ENCODE measurements around the gene PDCD7.

Gene PDCD7

DNA sequence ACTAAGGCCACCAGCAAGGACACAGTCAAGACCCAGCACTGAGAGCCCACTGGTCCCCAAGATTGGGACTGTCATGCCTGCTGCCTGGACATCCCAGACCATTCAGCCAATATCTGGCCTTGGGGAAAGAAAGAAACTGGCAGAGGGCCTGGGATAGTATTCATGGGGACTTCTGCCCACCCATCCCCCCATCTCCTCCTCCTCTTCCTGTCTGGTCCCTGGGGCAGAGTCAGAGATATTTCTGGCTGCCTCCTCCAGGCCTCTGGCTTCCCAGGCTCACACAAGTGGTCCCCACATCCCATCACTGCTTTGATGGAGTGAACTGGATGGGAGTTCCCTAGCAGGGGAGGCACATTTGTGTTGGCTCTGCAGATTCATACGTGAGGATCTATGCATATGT lies 61.6 kb downstream of the PDCD7 start:
- Histone ChIP-seq H3K36me3 (ENCODE audit: insufficient read depth, low read length) (no peaks in the 10 kb centered on the region), H2AFZ (ENCODE audit: low read depth, low read length) (no peak overlapping the region), H3K9me3 (ENCODE audit: low read length) (no peaks in the 10 kb centered on the region), H3K4me3 (ENCODE audit: low read length) (no peak overlapping the region), H3K4me1 (ENCODE audit: insufficient read depth, low read length) (no peaks in the 10 kb centered on the region), H3K27me3 (ENCODE audit: insufficient read depth, low read length) (peaks cover 27% of the 10 kb centered on the region)

DNA sequence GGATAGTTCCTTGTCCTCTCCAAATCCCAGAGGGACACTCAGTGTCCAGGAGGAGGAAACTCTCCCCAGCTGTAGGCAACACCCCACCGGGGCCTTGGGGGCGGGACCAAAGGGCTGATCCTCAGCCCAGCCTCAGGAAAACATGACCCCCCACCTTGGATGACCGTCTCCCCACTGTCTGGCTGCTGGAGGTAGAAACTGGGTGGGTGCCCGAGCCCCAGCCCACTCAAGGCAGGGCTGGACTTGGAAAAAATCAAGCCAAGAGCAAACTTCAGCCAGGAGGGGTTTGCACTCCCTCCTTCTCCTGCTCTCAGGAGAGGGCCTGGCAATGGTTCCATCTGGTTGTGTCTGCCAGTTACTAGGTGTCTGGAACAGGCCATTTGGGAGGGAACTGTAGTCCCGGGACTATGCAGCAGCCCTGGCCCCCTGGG lies 62.2 kb downstream of the PDCD7 start:
- Histone ChIP-seq H3K4me3 (ENCODE audit: low read length) (no peak overlapping the region), H3K9me3 (ENCODE audit: low read length) (no peaks in the 10 kb centered on the region), H3K36me3 (ENCODE audit: insufficient read depth, low read length) (no peaks in the 10 kb centered on the region), H2AFZ (ENCODE audit: low read depth, low read length) (no peak overlapping the region), H3K27me3 (ENCODE audit: insufficient read depth, low read length) (peaks cover 32% of the 10 kb centered on the region), H3K4me1 (ENCODE audit: insufficient read depth, low read length) (no peaks in the 10 kb centered on the region)

DNA sequence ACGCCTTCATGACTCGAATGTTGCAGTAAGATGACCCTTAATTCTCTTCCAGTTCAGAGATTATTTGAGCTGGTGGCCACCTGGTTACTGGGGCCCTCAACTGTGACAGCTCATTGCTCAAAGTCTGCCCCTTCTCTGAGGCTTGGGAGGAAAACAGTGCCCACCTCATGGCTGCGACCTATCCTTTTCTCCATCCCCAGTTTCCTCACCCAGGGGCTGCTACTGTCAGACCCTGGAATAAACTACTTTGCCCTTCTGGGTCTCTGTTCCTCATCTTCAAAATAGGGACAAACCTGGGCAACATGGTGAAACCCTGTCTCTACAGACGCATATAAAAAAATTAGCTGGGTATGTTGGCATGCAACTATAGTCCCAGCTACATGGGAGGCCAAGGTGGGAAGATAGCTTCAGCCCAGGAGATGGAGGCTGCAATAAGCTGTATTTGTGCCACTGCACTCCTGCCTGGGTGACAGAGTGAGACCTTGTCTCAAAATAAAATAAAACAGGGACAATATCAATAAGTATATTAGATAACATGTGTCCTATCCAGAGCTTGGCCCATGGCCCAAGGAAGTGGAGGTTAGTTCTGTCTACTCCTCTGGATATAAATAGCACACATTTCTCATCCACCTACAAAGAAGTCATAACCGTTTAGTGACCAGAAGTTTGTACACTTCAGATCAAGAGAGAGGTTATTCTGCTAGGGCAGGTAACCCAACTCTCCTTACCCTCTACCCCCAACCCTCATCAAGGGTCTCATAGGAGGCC lies 63.6 kb downstream of the PDCD7 start:
- H3K4me1 ChIP-seq (ENCODE audit: insufficient read depth, low read length) = no peaks in the 10 kb centered on the region
- H2AFZ ChIP-seq (ENCODE audit: low read depth, low read length) = no peak overlapping the region
- peaks cover 35% of the 10 kb centered on the region for H3K27me3 ChIP-seq (ENCODE audit: insufficient read depth, low read length)
- H3K9me3 ChIP-seq (ENCODE audit: low read length) = no peaks in the 10 kb centered on the region
- H3K36me3 ChIP-seq (ENCODE audit: insufficient read depth, low read length) = no peaks in the 10 kb centered on the region
- H3K4me3 ChIP-seq (ENCODE audit: low read length) = no peak overlapping the region

DNA sequence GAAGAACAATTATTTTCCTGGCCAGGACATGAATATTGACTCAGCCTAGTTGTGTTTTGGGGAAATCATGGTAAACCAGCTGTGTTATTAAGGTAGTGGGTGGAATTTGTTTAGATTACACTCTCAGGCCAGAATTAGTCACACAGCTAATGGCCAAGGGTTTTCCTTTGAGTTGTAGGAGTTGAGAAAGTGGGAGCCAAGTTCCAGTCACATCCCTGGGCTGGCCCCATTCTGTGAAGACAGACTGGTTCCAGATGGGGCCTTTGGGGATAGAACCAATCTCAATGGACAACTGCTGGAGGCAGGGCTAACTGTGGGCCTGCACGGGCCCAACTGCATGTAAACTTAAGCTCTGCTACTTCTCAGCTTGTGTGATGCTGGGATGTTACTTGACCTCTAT lies 64.4 kb downstream of the PDCD7 start:
- no peak overlapping the region for H2AFZ ChIP-seq (ENCODE audit: low read depth, low read length)
- no peaks in the 10 kb centered on the region for H3K36me3 ChIP-seq (ENCODE audit: insufficient read depth, low read length)
- H3K9me3 ChIP-seq (ENCODE audit: low read length) = no peaks in the 10 kb centered on the region
- H3K4me1 ChIP-seq (ENCODE audit: insufficient read depth, low read length) = no peaks in the 10 kb centered on the region
- no peak overlapping the region for H3K4me3 ChIP-seq (ENCODE audit: low read length)
- H3K27me3 ChIP-seq (ENCODE audit: insufficient read depth, low read length) = peaks cover 35% of the 10 kb centered on the region

DNA sequence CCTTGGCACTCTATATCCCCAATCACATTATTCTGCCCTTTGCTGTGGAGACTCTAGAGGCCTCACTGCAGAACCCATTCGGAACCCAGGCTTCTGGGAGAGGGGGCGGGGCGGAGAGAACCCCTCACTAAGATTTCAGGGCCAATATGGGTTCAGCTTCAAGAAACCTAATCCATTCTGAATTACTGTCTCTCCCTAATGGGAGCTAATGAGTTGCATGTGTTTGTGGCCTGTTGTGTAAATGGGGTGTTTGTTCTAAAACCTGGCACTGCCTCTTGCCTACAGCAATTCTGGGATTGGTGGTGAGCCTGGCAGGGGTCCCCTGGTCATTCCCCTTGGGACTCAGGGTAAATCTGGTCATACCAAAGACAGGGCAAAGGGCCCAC lies 65.2 kb downstream of the PDCD7 start:
- H3K9me3 ChIP-seq (ENCODE audit: low read length) = no peaks in the 10 kb centered on the region
- H3K36me3 ChIP-seq (ENCODE audit: insufficient read depth, low read length) = no peaks in the 10 kb centered on the region
- no peaks in the 10 kb centered on the region for H3K4me1 ChIP-seq (ENCODE audit: insufficient read depth, low read length)
- H3K4me3 ChIP-seq (ENCODE audit: low read length) = no peak overlapping the region
- no peak overlapping the region for H2AFZ ChIP-seq (ENCODE audit: low read depth, low read length)
- peaks cover 35% of the 10 kb centered on the region for H3K27me3 ChIP-seq (ENCODE audit: insufficient read depth, low read length)

DNA sequence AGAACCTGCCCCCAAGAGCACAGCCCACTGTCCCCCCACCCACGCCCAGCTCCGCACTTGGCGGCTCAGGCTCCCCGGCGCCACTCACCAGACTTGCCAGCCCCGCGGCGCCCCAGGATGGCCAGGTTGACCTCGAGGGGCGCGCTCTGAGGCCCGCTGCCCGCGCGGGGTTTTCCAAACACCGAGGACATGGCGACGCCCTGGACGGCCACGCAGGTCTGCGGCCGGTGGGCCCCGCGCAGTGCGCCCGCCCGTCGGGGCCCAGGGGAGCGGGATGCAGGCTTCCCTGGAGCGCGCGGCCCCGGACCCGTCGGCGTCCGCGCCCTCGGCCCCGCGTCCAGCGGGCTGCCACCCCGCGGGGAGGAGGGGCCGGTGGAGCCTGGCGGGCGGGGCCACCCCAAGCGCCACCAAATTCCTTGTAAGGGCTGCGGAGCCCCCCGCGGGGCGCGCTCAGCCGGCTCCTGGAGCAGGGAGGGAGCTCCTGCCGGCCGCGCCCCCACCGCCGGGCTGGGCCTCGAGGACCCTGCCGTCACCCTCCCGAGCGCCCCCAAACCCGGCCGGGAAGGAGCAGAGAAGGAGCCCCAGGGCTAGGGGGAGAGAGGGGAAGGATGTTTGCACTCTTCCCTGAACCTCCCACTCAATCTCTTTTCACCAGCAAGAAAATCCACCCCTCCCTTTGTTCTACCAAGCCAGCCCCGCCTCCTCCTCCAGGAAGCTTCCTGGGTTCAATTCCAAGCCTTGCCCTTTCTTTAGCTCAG lies 65.8 kb downstream of the PDCD7 start, which contains the start of gene RASL12:
TSS of gene RASL12 (minus strand) at position 347 of the 758 bp plus-strand sequence. CDS start at position 191, 156 bp downstream.
- H3K4me1 ChIP-seq (ENCODE audit: insufficient read depth, low read length) = no peaks in the 10 kb centered on the region
- peaks cover 35% of the 10 kb centered on the region for H3K27me3 ChIP-seq (ENCODE audit: insufficient read depth, low read length)
- H2AFZ ChIP-seq (ENCODE audit: low read depth, low read length) = no peak within 1 kb of the TSS
- no peaks in the 10 kb centered on the region for H3K9me3 ChIP-seq (ENCODE audit: low read length)
- no peaks in the 10 kb centered on the region for H3K36me3 ChIP-seq (ENCODE audit: insufficient read depth, low read length)
- H3K4me3 ChIP-seq (ENCODE audit: low read length) = no peak within 1 kb of the TSS

All from neuron (in vitro differentiated cells).